ENCODE measurements around the gene EFCAB7.

GRCh38 chr1:63537006-63537405 is 13.7 kb downstream of the EFCAB7 start:
- TF ChIP-seq CTCF (IDR thresholded peaks at IDR 0.05; ENCODE audit: insufficient read depth, low read depth, low read length) (no peak), EZH2 (IDR thresholded peaks at IDR 0.05; ENCODE audit: insufficient read depth, low read length) (no peak)

Data from astrocyte (in vitro differentiated cells and primary cell).